ENCODE results near the gene S100A10.

Gene S100A10

DNA sequence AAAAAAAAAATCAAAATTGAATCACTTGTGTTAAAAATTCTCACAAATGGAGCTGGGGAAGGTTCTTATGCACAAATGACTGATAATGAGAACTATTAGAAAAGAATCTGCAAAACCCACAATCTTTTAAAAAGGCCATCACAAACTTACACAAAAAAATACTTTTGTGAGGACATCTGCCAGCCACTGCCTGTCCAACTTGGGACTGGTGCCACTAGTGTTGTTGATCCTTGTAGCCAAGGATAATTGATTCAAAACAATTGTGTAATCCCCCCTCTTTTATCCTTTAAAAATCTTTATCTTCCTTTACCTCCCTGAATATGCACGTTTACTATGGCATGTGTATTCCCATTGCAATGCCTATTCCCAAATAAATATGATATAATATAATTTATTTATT lies 45.2 kb downstream of the S100A10 start:
- Histone ChIP-seq H3K36me3 (ENCODE audit: low read length) (no peaks in the 10 kb centered on the region), H3K79me2 (ENCODE audit: insufficient read depth, low read length) (no peaks in the 10 kb centered on the region), H3K4me3 (ENCODE audit: insufficient read depth, low read length, poor library complexity, severe bottlenecking) (no peak overlapping the region), H3F3A (ENCODE audit: insufficient read depth) (no peaks in the 10 kb centered on the region), H3K9me3 (ENCODE audit: insufficient read depth, low read length) (no peaks in the 10 kb centered on the region), H4K20me1 (ENCODE audit: low read depth, low read length) (no peaks in the 10 kb centered on the region), H3K27me3 (ENCODE audit: low read length) (no peaks in the 10 kb centered on the region), H3K4me2 (ENCODE audit: low read depth, low read length, poor library complexity, severe bottlenecking) (no peak overlapping the region), H3K27ac (ENCODE audit: low read depth, low read length) (no peak overlapping the region), H3K9me2 (replicated peaks; ENCODE audit: insufficient read depth, low read length) (no peaks in the 10 kb centered on the region), H3K9ac (ENCODE audit: low read length) (no peak overlapping the region), H2AFZ (ENCODE audit: low read depth, low read length, severe bottlenecking) (no peak overlapping the region)
- TF ChIP-seq, protein P1, sequence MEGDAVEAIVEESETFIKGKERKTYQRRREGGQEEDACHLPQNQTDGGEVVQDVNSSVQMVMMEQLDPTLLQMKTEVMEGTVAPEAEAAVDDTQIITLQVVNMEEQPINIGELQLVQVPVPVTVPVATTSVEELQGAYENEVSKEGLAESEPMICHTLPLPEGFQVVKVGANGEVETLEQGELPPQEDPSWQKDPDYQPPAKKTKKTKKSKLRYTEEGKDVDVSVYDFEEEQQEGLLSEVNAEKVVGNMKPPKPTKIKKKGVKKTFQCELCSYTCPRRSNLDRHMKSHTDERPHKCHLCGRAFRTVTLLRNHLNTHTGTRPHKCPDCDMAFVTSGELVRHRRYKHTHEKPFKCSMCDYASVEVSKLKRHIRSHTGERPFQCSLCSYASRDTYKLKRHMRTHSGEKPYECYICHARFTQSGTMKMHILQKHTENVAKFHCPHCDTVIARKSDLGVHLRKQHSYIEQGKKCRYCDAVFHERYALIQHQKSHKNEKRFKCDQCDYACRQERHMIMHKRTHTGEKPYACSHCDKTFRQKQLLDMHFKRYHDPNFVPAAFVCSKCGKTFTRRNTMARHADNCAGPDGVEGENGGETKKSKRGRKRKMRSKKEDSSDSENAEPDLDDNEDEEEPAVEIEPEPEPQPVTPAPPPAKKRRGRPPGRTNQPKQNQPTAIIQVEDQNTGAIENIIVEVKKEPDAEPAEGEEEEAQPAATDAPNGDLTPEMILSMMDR (IDR thresholded peaks at IDR 0.05; ENCODE audit: insufficient read depth, low read length, poor library complexity, severe bottlenecking): no peak
- no peak for TF ChIP-seq EZH2phosphoT487 (conservative IDR thresholded peaks at IDR 0.05; ENCODE audit: low read length)

DNA sequence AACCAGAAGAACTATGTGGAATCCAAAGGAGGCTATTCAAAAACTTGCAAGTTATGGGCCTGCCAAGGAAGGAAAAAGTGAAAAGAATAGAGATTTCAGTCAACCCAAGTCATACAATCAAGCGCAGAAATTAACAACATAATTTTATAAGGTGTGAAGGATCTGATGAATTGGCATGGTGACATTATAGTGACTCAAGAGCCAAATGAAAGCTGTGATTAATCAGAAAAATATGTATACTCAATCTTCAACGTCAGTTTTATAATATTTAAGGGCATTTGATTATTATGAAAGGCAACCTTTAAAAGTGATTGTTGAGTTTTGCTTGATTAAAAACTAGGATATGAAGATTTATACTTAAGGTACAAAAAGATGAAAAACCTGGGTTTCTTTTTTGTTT lies 46.5 kb downstream of the S100A10 start:
- H3K9me2 ChIP-seq (replicated peaks; ENCODE audit: insufficient read depth, low read length): no peaks in the 10 kb centered on the region
- H3K79me2 ChIP-seq (ENCODE audit: insufficient read depth, low read length): no peaks in the 10 kb centered on the region
- no peak overlapping the region for H2AFZ ChIP-seq (ENCODE audit: low read depth, low read length, severe bottlenecking)
- no peak overlapping the region for H3K4me3 ChIP-seq (ENCODE audit: insufficient read depth, low read length, poor library complexity, severe bottlenecking)
- no peaks in the 10 kb centered on the region for H3K36me3 ChIP-seq (ENCODE audit: low read length)
- H3K9ac ChIP-seq (ENCODE audit: low read length): no peak overlapping the region
- H3K27me3 ChIP-seq (ENCODE audit: low read length): no peaks in the 10 kb centered on the region
- H3F3A ChIP-seq (ENCODE audit: insufficient read depth): no peaks in the 10 kb centered on the region
- no peak for TF ChIP-seq EZH2phosphoT487 (conservative IDR thresholded peaks at IDR 0.05; ENCODE audit: low read length)
- TF ChIP-seq, protein P1 (IDR thresholded peaks at IDR 0.05; ENCODE audit: insufficient read depth, low read length, poor library complexity, severe bottlenecking): no peak
- no peak overlapping the region for H3K4me2 ChIP-seq (ENCODE audit: low read depth, low read length, poor library complexity, severe bottlenecking)
- H3K27ac ChIP-seq (ENCODE audit: low read depth, low read length): no peak overlapping the region
- H4K20me1 ChIP-seq (ENCODE audit: low read depth, low read length): no peaks in the 10 kb centered on the region
- H3K9me3 ChIP-seq (ENCODE audit: insufficient read depth, low read length): no peaks in the 10 kb centered on the region

DNA sequence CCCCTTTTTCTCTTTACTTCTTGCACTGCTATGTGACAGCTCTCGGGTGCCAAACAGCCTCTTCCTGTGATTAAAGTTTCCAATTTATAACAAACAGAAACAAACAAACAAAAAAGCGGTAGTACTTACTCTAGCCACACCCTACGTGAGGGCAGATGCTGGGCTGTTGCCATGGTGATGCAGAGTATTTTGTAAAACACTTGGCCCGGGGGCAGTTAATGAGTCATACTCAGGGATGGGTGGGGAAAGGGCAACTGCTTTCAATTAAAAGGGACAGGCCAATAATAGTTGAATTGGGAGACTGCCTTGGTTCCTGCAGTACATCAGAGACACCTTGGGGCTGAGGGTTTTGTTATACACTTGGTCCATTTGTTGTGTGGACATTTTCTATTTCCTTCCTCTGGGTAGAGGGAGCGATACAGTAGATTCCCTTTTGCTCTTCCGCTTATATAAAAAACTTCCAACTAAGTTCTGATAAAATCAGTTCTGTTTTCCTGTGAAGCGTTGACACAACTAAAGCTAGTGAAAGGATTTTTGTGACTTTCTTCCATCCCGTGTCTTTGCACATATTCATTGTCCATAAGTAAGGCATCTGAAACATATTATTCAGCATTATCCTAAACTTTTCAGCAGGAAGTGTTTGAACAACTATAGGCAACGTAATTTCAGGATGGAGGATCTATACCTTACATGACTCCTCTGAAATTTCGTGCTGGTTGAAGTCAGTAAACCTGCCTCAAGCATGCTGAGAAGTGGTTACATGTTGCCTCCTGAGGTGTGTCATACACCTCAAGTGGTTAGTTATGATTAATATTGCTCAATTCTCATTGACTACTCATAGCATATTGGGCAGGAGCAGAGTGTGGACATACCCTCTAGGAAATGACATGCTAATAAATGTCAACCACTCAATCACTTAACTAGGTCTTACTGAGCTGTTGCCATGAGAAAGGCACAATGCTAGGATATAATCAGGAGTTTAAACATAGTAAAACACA lies 47.6 kb downstream of the S100A10 start:
- TF ChIP-seq EZH2phosphoT487 (conservative IDR thresholded peaks at IDR 0.05; ENCODE audit: low read length): no peak
- TF ChIP-seq, protein P1 (IDR thresholded peaks at IDR 0.05; ENCODE audit: insufficient read depth, low read length, poor library complexity, severe bottlenecking): no peak
- no peaks in the 10 kb centered on the region for H3K79me2 ChIP-seq (ENCODE audit: insufficient read depth, low read length)
- no peaks in the 10 kb centered on the region for H3K9me3 ChIP-seq (ENCODE audit: insufficient read depth, low read length)
- peak overlapping the region; percentile 41 for H3K4me2 ChIP-seq (ENCODE audit: low read depth, low read length, poor library complexity, severe bottlenecking)
- no peaks in the 10 kb centered on the region for H3K9me2 ChIP-seq (replicated peaks; ENCODE audit: insufficient read depth, low read length)
- no peaks in the 10 kb centered on the region for H3K27me3 ChIP-seq (ENCODE audit: low read length)
- peak overlapping the region; percentile 13 for H2AFZ ChIP-seq (ENCODE audit: low read depth, low read length, severe bottlenecking)
- H4K20me1 ChIP-seq (ENCODE audit: low read depth, low read length): no peaks in the 10 kb centered on the region
- 0 out of 2 replicates have a peak overlapping the region, but pooled peaks have one; percentile 10 for H3K9ac ChIP-seq (ENCODE audit: low read length)
- H3F3A ChIP-seq (ENCODE audit: insufficient read depth): no peaks in the 10 kb centered on the region
- H3K27ac ChIP-seq (ENCODE audit: low read depth, low read length): peak overlapping the region; percentile 43
- no peaks in the 10 kb centered on the region for H3K36me3 ChIP-seq (ENCODE audit: low read length)
- H3K4me3 ChIP-seq (ENCODE audit: insufficient read depth, low read length, poor library complexity, severe bottlenecking): no peak overlapping the region
